Measurements from ENCODE around the gene PRKAG1.

DNA sequence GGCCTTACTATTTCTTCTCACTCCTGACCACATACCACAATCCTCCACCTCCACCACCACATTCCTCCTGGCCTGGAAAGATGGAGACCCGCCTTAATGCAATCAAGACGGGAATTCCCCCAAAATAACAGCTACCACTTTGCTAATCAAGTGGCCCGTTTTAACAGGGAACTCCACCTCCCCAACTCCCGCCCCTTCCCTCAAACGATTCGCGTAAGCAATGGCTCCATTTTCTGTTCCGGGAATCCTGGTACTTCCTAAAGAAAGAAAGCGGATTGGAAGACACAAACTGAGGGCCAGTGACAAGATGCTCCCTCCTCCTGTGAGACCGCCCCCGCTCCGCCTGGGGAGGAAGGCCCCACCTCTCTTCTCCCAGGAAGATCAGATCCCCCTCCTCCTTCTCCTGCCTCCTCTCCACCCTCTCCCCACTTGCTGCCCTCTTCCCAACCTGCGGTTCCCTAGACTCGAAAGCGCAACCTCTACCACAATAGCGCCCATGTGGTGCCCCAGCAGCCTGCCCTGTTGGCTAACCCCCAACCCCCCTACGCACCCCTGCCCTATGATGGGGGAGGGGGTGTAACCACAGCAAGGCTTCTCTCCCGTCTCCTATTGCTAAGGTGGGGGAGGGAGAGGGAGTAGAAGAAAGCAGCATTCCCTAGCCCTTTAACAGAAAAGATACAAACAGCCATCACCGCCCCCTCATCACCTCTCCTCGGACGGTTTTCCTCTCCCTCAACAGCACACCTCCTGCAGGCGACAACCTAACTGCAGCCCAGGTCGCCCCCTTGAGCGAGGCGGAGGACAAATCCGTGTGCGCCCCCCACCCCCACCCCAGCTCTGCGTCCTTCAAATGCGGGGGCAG lies 62.1 kb downstream of the PRKAG1 start:
- peak in 1 of 2 donors; percentile 43 for TF ChIP-seq POLR2A (IDR thresholded peaks at IDR 0.05)
- TF ChIP-seq, protein P1, sequence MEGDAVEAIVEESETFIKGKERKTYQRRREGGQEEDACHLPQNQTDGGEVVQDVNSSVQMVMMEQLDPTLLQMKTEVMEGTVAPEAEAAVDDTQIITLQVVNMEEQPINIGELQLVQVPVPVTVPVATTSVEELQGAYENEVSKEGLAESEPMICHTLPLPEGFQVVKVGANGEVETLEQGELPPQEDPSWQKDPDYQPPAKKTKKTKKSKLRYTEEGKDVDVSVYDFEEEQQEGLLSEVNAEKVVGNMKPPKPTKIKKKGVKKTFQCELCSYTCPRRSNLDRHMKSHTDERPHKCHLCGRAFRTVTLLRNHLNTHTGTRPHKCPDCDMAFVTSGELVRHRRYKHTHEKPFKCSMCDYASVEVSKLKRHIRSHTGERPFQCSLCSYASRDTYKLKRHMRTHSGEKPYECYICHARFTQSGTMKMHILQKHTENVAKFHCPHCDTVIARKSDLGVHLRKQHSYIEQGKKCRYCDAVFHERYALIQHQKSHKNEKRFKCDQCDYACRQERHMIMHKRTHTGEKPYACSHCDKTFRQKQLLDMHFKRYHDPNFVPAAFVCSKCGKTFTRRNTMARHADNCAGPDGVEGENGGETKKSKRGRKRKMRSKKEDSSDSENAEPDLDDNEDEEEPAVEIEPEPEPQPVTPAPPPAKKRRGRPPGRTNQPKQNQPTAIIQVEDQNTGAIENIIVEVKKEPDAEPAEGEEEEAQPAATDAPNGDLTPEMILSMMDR (IDR thresholded peaks at IDR 0.05): peak in 1 of 6 experiments; percentile 8

Data from adrenal gland (tissue), 5 donors.